Measurements from ENCODE around the gene KIF18B.

DNA sequence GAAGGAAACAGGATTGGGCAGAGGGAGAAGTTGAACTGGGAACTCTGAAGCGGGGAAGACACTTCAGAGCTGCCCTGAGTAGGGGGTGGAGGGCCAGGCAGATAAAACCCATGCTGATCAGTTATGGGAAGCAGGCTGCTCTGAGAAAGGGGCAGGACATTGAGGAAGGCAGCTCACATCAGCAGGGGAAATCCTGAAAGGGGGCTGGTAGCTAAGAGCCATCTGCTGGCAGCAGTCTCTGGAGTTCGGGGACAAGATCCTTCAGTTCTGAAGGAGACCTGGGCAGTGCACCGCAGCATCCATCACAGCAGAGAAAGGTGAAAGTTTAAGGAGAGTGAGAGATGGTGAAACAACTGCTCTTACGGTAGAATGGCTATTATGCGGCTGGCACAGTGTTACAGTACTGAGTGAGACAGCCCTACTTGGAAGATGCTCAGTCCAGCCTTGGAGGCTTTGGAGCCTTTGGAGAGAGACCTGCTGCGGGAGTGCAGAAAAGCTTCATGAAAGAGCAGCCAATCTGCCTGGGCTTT, 5.4 kb upstream of the KIF18B start:
- TF ChIP-seq KDM1A (IDR thresholded peaks at IDR 0.05; ENCODE audit: borderline replicate concordance) (no peak), SREBF1 (IDR thresholded peaks at IDR 0.05; ENCODE audit: low read length) (no peak), MYC (IDR thresholded peaks at IDR 0.05; ENCODE audit: insufficient read depth, insufficient read length, insufficient replicate concordance, low read length, severe bottlenecking) (no peak), JUND (IDR thresholded peaks at IDR 0.05; ENCODE audit: low read depth, low read length) (no peak), EZH2 (IDR thresholded peaks at IDR 0.05; ENCODE audit: borderline replicate concordance, control insufficient read depth, low read depth, low read length) (no peak), POLR2A (IDR thresholded peaks at IDR 0.05; ENCODE audit: low read depth, low read length) (no peak), SMC3 (IDR thresholded peaks at IDR 0.05; ENCODE audit: borderline replicate concordance, low read length) (no peak), BRCA1 (IDR thresholded peaks at IDR 0.05; ENCODE audit: low read depth, low read length) (no peak)
- TF ChIP-seq, protein P1, sequence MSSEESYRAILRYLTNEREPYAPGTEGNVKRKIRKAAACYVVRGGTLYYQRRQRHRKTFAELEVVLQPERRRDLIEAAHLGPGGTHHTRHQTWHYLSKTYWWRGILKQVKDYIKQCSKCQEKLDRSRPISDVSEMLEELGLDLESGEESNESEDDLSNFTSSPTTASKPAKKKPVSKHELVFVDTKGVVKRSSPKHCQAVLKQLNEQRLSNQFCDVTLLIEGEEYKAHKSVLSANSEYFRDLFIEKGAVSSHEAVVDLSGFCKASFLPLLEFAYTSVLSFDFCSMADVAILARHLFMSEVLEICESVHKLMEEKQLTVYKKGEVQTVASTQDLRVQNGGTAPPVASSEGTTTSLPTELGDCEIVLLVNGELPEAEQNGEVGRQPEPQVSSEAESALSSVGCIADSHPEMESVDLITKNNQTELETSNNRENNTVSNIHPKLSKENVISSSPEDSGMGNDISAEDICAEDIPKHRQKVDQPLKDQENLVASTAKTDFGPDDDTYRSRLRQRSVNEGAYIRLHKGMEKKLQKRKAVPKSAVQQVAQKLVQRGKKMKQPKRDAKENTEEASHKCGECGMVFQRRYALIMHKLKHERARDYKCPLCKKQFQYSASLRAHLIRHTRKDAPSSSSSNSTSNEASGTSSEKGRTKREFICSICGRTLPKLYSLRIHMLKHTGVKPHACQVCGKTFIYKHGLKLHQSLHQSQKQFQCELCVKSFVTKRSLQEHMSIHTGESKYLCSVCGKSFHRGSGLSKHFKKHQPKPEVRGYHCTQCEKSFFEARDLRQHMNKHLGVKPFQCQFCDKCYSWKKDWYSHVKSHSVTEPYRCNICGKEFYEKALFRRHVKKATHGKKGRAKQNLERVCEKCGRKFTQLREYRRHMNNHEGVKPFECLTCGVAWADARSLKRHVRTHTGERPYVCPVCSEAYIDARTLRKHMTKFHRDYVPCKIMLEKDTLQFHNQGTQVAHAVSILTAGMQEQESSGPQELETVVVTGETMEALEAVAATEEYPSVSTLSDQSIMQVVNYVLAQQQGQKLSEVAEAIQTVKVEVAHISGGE (CRISPR knock-in tag; IDR thresholded peaks at IDR 0.05), result no peak
- TF ChIP-seq, protein P2, sequence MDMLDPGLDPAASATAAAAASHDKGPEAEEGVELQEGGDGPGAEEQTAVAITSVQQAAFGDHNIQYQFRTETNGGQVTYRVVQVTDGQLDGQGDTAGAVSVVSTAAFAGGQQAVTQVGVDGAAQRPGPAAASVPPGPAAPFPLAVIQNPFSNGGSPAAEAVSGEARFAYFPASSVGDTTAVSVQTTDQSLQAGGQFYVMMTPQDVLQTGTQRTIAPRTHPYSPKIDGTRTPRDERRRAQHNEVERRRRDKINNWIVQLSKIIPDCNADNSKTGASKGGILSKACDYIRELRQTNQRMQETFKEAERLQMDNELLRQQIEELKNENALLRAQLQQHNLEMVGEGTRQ (IDR thresholded peaks at IDR 0.05; ENCODE audit: borderline replicate concordance, low read depth, low read length), result no peak

All from GM12878 (cell line).